ENCODE measurements around the gene MAP7D2.

The MAP7D2 gene

GRCh38 chrX:20056704-20057103 is 60.0 kb downstream of the MAP7D2 start:
- no peak for TF ChIP-seq JUND (IDR thresholded peaks at IDR 0.05; ENCODE audit: low read depth)
- in situ Hi-C loops (cut with HindIII; ENCODE audit: low pct_unique_long_range_greater_than_20kb, low sequenced_read_pairs) = no loop called here
- peak in 1 of 2 experiments; percentile 16 for DNase-seq (ENCODE audit: low read depth in 1 of 2, low spot score in 1 of 2)

- no peak for DNase-seq (ENCODE audit: low read depth in 1 of 2, low spot score in 1 of 2)
- in situ Hi-C loops (cut with HindIII; ENCODE audit: low pct_unique_long_range_greater_than_20kb, low sequenced_read_pairs) = no loop called here
- no peak for TF ChIP-seq JUND (IDR thresholded peaks at IDR 0.05; ENCODE audit: low read depth)
These were observed 63.2 kb downstream of the MAP7D2 start for GRCh38 chrX:20053537-20053936.

- no peak for DNase-seq (ENCODE audit: low read depth in 1 of 2, low spot score in 1 of 2)
- no peak for TF ChIP-seq JUND (IDR thresholded peaks at IDR 0.05; ENCODE audit: low read depth)
- in situ Hi-C loops (cut with HindIII; ENCODE audit: low pct_unique_long_range_greater_than_20kb, low sequenced_read_pairs) = no loop called here
These were observed 69.8 kb downstream of the MAP7D2 start for GRCh38 chrX:20046864-20047263.

GRCh38 chrX:20046223-20046622 is 70.5 kb downstream of the MAP7D2 start:
- no peak for TF ChIP-seq JUND (IDR thresholded peaks at IDR 0.05; ENCODE audit: low read depth)
- no peak for DNase-seq (ENCODE audit: low read depth in 1 of 2, low spot score in 1 of 2)
- in situ Hi-C loops (cut with HindIII; ENCODE audit: low pct_unique_long_range_greater_than_20kb, low sequenced_read_pairs) = no loop called here

- in situ Hi-C loops (cut with HindIII; ENCODE audit: low pct_unique_long_range_greater_than_20kb, low sequenced_read_pairs) = no loop called here
- no peak for TF ChIP-seq JUND (IDR thresholded peaks at IDR 0.05; ENCODE audit: low read depth)
- DNase-seq (ENCODE audit: low read depth in 1 of 2, low spot score in 1 of 2) = no peak
These were observed 74.5 kb downstream of the MAP7D2 start for GRCh38 chrX:20042221-20042620.

- TF ChIP-seq JUND (IDR thresholded peaks at IDR 0.05; ENCODE audit: low read depth) = no peak
- DNase-seq (ENCODE audit: low read depth in 1 of 2, low spot score in 1 of 2) = no peak
- in situ Hi-C loops (cut with HindIII; ENCODE audit: low pct_unique_long_range_greater_than_20kb, low sequenced_read_pairs) = no loop called here
These were observed 77.7 kb downstream of the MAP7D2 start for GRCh38 chrX:20038966-20039365.

- in situ Hi-C loops (cut with HindIII; ENCODE audit: low pct_unique_long_range_greater_than_20kb, low sequenced_read_pairs) = no loop called here
- DNase-seq (ENCODE audit: low read depth in 1 of 2, low spot score in 1 of 2) = no peak
- no peak for TF ChIP-seq JUND (IDR thresholded peaks at IDR 0.05; ENCODE audit: low read depth)
These were observed 79.5 kb downstream of the MAP7D2 start for GRCh38 chrX:20037186-20037585.

- in situ Hi-C loops (cut with HindIII; ENCODE audit: low pct_unique_long_range_greater_than_20kb, low sequenced_read_pairs) = no loop called here
- no peak for TF ChIP-seq JUND (IDR thresholded peaks at IDR 0.05; ENCODE audit: low read depth)
- no peak for DNase-seq (ENCODE audit: low read depth in 1 of 2, low spot score in 1 of 2)
These were observed 84.5 kb downstream of the MAP7D2 start for GRCh38 chrX:20032201-20032600.

- peak; percentile 26 to 86 for DNase-seq (ENCODE audit: low read depth in 1 of 2, low spot score in 1 of 2)
- in situ Hi-C loops (cut with HindIII; ENCODE audit: low pct_unique_long_range_greater_than_20kb, low sequenced_read_pairs) = no loop called here
- TF ChIP-seq JUND (IDR thresholded peaks at IDR 0.05; ENCODE audit: low read depth) = no peak
These were observed 87.0 kb downstream of the MAP7D2 start for GRCh38 chrX:20029728-20030127.

GRCh38 chrX:20028588-20028987 is 88.1 kb downstream of the MAP7D2 start:
- TF ChIP-seq JUND (IDR thresholded peaks at IDR 0.05; ENCODE audit: low read depth) = no peak
- in situ Hi-C loops (cut with HindIII; ENCODE audit: low pct_unique_long_range_greater_than_20kb, low sequenced_read_pairs) = no loop called here
- no peak for DNase-seq (ENCODE audit: low read depth in 1 of 2, low spot score in 1 of 2)

GRCh38 chrX:20026278-20026677 is 90.4 kb downstream of the MAP7D2 start:
- in situ Hi-C loops (cut with HindIII; ENCODE audit: low pct_unique_long_range_greater_than_20kb, low sequenced_read_pairs) = no loop called here
- DNase-seq (ENCODE audit: low read depth in 1 of 2, low spot score in 1 of 2) = peak in 1 of 2 experiments; percentile 40
- TF ChIP-seq JUND (IDR thresholded peaks at IDR 0.05; ENCODE audit: low read depth) = no peak

- in situ Hi-C loops (cut with HindIII; ENCODE audit: low pct_unique_long_range_greater_than_20kb, low sequenced_read_pairs) = no loop called here
- TF ChIP-seq JUND (IDR thresholded peaks at IDR 0.05; ENCODE audit: low read depth) = no peak
- no peak for DNase-seq (ENCODE audit: low read depth in 1 of 2, low spot score in 1 of 2)
These were observed 96.9 kb downstream of the MAP7D2 start for GRCh38 chrX:20019672-20020365.

- TF ChIP-seq JUND (IDR thresholded peaks at IDR 0.05; ENCODE audit: low read depth) = no peak
- no peak for DNase-seq (ENCODE audit: low read depth in 1 of 2, low spot score in 1 of 2)
- in situ Hi-C loops (cut with HindIII; ENCODE audit: low pct_unique_long_range_greater_than_20kb, low sequenced_read_pairs) = no loop called here
These were observed 100.1 kb downstream of the MAP7D2 start for GRCh38 chrX:20016616-20016945.

GRCh38 chrX:20015945-20016615 is 100.6 kb downstream of the MAP7D2 start:
- no peak for DNase-seq (ENCODE audit: low read depth in 1 of 2, low spot score in 1 of 2)
- no peak for TF ChIP-seq JUND (IDR thresholded peaks at IDR 0.05; ENCODE audit: low read depth)
- in situ Hi-C loops (cut with HindIII; ENCODE audit: low pct_unique_long_range_greater_than_20kb, low sequenced_read_pairs) = no loop called here
